ENCODE results near the gene TAF11L4.
"Not testable (repeated sequence)": the region's sequence is repeated elsewhere in the genome, so short reads cannot be mapped to it uniquely, and the experiment has no call there.

DNA sequence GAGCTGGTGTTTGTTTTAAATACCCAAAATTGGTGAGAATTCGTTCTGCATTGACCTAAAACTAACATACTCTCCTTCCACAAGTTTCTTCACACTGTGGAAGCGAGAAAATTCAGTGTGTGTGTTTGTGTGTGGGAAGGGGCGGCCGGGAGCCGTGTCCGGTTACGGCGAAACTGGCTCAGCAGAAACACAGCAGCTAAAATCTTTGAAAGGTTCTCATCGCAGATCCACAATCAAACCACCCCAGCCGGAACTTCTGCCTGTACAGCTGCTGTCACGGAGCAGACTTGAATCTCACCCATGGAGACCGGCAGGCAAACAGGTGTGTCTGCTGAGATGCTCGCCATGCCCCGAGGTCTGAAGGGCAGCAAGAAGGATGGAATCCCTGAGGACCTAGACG, 6.8 kb downstream of the TAF11L4 start, which contains the start of gene TAF11L6:
- TF ChIP-seq, protein P1, sequence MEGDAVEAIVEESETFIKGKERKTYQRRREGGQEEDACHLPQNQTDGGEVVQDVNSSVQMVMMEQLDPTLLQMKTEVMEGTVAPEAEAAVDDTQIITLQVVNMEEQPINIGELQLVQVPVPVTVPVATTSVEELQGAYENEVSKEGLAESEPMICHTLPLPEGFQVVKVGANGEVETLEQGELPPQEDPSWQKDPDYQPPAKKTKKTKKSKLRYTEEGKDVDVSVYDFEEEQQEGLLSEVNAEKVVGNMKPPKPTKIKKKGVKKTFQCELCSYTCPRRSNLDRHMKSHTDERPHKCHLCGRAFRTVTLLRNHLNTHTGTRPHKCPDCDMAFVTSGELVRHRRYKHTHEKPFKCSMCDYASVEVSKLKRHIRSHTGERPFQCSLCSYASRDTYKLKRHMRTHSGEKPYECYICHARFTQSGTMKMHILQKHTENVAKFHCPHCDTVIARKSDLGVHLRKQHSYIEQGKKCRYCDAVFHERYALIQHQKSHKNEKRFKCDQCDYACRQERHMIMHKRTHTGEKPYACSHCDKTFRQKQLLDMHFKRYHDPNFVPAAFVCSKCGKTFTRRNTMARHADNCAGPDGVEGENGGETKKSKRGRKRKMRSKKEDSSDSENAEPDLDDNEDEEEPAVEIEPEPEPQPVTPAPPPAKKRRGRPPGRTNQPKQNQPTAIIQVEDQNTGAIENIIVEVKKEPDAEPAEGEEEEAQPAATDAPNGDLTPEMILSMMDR (IDR thresholded peaks at IDR 0.05): not testable (repeated sequence)
- not testable (repeated sequence) for TF ChIP-seq POLR2A (IDR thresholded peaks at IDR 0.05)

Data from esophagus squamous epithelium (tissue), 4 donors.